Lung (tissue), 12 donors: ENCODE data around the gene RNU5D-1. TPM values are rescaled to one million over a fixed set of nuclear protein-coding genes. Genes with fewer than 3 reads are reported as not detected.
A peak's percentile ranks its signal among the peaks of the same experiment; 100 is the strongest.

Experiments used
- ATAC-seq: fragments of 200-7000 bp; cut with Tn5 transposase; one replicate; pipeline ENCODE4 v1.9.1; 2020; ENCODE audit warnings: moderate number of reproducible peaks; ENCODE audit not compliant: insufficient read depth, low FRiP score
- DNase-seq, 3 donors: peaks; one replicate each; pipeline ENCODE4 v3.0.0-alpha.2; 2013 to 2017
- H3K27ac ChIP-seq, 2 donors: one replicate each; pipeline ENCODE4 v1.5.1; 2013; ENCODE audit warnings: mild to moderate bottlenecking in 2 of 2, moderate library complexity in 2 of 2, control low read depth in 1 of 2, inconsistent platforms in 1 of 2, low read depth in 1 of 2, low read length in 1 of 2
- H3K27me3 ChIP-seq, 3 donors: one replicate each; pipeline ENCODE4 v1.5.1; 2013; ENCODE audit warnings: low read length in 2 of 3; ENCODE audit not compliant: control insufficient read depth in 3 of 3, insufficient read depth in 3 of 3
- H3K36me3 ChIP-seq, 4 donors: one replicate each; pipeline ENCODE4 v1.5.1; 2013; ENCODE audit warnings: low read length in 4 of 4, mild to moderate bottlenecking in 1 of 4, moderate library complexity in 1 of 4; ENCODE audit not compliant: control insufficient read depth in 4 of 4, insufficient read depth in 4 of 4
- H3K4me1 ChIP-seq, 5 donors: one replicate each; pipeline ENCODE4 v1.5.1; 2013; ENCODE audit warnings: low read length in 5 of 5, mild to moderate bottlenecking in 2 of 5, moderate library complexity in 1 of 5; ENCODE audit not compliant: control insufficient read depth in 5 of 5, insufficient read depth in 5 of 5
- H3K4me3 ChIP-seq: one replicate; pipeline ENCODE4 v1.5.1; 2013; ENCODE audit warnings: mild to moderate bottlenecking, control low read depth, moderate library complexity
- H3K9ac ChIP-seq, 2 donors: one replicate each; pipeline ENCODE4 v1.5.1; 2013; ENCODE audit warnings: low read length in 2 of 2, control low read depth in 1 of 2; ENCODE audit not compliant: insufficient read depth in 1 of 2
- H3K9me3 ChIP-seq, 4 donors: one replicate each; pipeline ENCODE4 v1.5.1; 2013; ENCODE audit warnings: low read length in 3 of 4, mild to moderate bottlenecking in 1 of 4, moderate library complexity in 1 of 4; ENCODE audit not compliant: control insufficient read depth in 4 of 4, insufficient read depth in 3 of 4
- CTCF ChIP-seq: IDR thresholded peaks from 2 replicates; pipeline ENCODE4 v1.5.1; 2012; ENCODE audit warnings: mild to moderate bottlenecking; ENCODE audit errors: control extremely low read depth, extremely low read depth
- WGBS, 2 donors: extraction: QIAGEN DNeasy Blood & Tissue Kit; methylation state at CpG; one replicate each; pipeline ENCODE4 v1.1.7; 2013; 5-methylcytosine and 5-hydroxymethylcytosine counted together
- polyA plus RNA-seq, 2 donors: library from polyadenylated mRNA; stranded (reverse); fragments of 200-250 nt; gene quantifications; one replicate each; pipeline ENCODE4 v1.2.1, GENCODE V29; 2013
- total RNA-seq, 2 donors: library from RNA; depleted of rRNA in 1 of 2; stranded (reverse); fragments of >200 nt in 1 of 2; gene quantifications; one replicate each; pipeline ENCODE4 v1.2.1, GENCODE V29; 2014 to 2021
- donor health status: control.
- donor health status: control.
- donor health status: Bipolar disorder and iron deficiency.
- donor health status: healthy.
- donor health status: DM: yes; HTN: yes; CAD: no.

Gene RNU5D-1
- total and polyA plus RNA-seq, 4 donors: not detected

- Histone ChIP-seq H3K4me3 (no peak overlapping the region), H3K4me1 (peaks cover 0 to 12% (median 1%) of the 10 kb centered on the region in 5 donors), H3K9ac (no peak overlapping the region), H3K27me3 (no peaks in the 10 kb centered on the region), H3K9me3 (no peaks in the 10 kb centered on the region), H3K27ac (no peak overlapping the region), H3K36me3 (no peaks in the 10 kb centered on the region)
- no peak for TF ChIP-seq CTCF
- ATAC-seq: no peak
- no peak for DNase-seq
- WGBS, 2 donors: 82 to 88% methylated on average over 6 of the region's 6 CpGs
Measured at GRCh38 chr1:44718091-44718490, 12.9 kb downstream of the RNU5D-1 start.

- DNase-seq: peak in 2 of 3 donors; percentile 64 to 73
- TF ChIP-seq CTCF: no peak
- Histone ChIP-seq H3K4me1 (peaks cover 0 to 12% (median 1%) of the 10 kb centered on the region in 5 donors), H3K4me3 (no peak overlapping the region), H3K27ac (no peak overlapping the region), H3K36me3 (no peaks in the 10 kb centered on the region), H3K9me3 (no peaks in the 10 kb centered on the region), H3K27me3 (no peaks in the 10 kb centered on the region), H3K9ac (no peak overlapping the region)
- no peak for ATAC-seq
- whole genome bisulfite sequencing, 2 donors: 32 to 69% methylated on average over 1 of the region's 1 CpG
Measured at GRCh38 chr1:44717653-44718052, 13.3 kb downstream of the RNU5D-1 start.

- DNase-seq (no peak), ATAC-seq (no peak)
- peaks cover 0 to 12% (median 1%) of the 10 kb centered on the region in 5 donors for H3K4me1 ChIP-seq
- H3K9me3 ChIP-seq: no peaks in the 10 kb centered on the region
- H3K36me3 ChIP-seq: no peaks in the 10 kb centered on the region
- no peaks in the 10 kb centered on the region for H3K27me3 ChIP-seq
- no peak for TF ChIP-seq CTCF
- no peak overlapping the region for H3K9ac ChIP-seq
- no peak overlapping the region for H3K4me3 ChIP-seq
- 83 to 95% methylated on average over 4 of the region's 4 CpGs for WGBS, 2 donors
- H3K27ac ChIP-seq: peak overlapping the region in 1 of 2 donors; percentile 33
Measured at GRCh38 chr1:44717156-44717555, 13.8 kb downstream of the RNU5D-1 start.

- peak; percentile 86 for ATAC-seq
- H3K4me3 ChIP-seq: no peak overlapping the region
Measured at GRCh38 chr1:44714944-44715571, 15.9 kb downstream of the RNU5D-1 start.

More at GRCh38 chr1:44714944-44715571, 15.9 kb downstream of the RNU5D-1 start:
- DNase-seq: peak; percentile 76 to 87 (median 83)
- no peak overlapping the region for H3K9ac ChIP-seq
- no peaks in the 10 kb centered on the region for H3K27me3 ChIP-seq
- peak; percentile 80 for TF ChIP-seq CTCF
- whole genome bisulfite sequencing, 2 donors: 5 to 8% methylated on average over 9 of the region's 9 CpGs
- H3K27ac ChIP-seq: no peak overlapping the region
- peaks cover 0 to 12% (median 0%) of the 10 kb centered on the region in 5 donors for H3K4me1 ChIP-seq
- no peaks in the 10 kb centered on the region for H3K36me3 ChIP-seq
- H3K9me3 ChIP-seq: no peaks in the 10 kb centered on the region
